NCI-H748 (cell line): ENCODE measurements around the gene NOG.

Experiments used
- DNase-seq: peaks from one replicate; lab custom pipeline; 2025; ENCODE audit not compliant: unreplicated experiment; lab: John Stamatoyannopoulos, UW

Gene NOG

DNA sequence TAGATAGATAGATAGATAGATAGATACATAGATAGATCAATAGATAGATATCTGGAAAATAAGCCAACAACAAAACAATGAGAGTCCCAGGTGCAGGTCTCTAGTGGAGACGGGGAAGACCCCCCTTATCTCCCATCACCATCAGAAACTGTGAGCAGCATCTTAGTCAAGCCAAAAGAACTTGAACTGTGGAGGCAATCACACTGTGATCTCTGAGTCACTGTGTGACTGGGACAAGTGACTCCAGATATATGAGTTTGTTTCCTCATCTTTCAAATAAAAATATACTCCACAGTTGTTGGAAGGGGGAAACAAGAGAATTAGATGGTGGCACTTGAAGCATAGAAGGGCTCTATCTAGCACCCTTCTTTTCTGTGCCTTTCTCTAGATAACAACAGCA is 42.1 kb downstream of the NOG start:
- no peak for DNase-seq

GRCh38 chr17:56636265-56636664 is 42.8 kb downstream of the NOG start:
- DNase-seq = no peak

DNA sequence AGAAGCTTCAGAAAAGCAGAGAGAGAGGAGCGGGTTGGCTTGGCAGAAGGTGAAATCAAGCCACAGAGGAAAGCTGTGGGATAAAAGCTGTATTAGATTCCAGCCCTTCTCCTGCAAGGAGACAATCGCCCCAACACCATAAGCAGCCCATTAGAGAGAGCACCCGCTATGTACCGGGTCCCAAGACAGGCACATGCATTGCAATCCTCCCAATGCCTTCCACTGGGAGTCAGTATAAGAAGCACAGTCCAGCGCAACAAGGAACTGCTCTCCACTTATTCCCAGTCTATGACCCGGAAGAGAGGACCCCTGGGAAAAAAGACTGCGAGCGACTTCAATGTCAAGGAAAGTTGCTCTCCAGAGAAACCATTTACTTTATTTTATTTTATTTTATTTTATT is 43.8 kb downstream of the NOG start:
- no peak for DNase-seq

GRCh38 chr17:56638591-56639051 is 45.1 kb downstream of the NOG start:
- DNase-seq = no peak

- DNase-seq = no peak
These were observed 46.0 kb downstream of the NOG start for GRCh38 chr17:56639517-56639916.

DNA sequence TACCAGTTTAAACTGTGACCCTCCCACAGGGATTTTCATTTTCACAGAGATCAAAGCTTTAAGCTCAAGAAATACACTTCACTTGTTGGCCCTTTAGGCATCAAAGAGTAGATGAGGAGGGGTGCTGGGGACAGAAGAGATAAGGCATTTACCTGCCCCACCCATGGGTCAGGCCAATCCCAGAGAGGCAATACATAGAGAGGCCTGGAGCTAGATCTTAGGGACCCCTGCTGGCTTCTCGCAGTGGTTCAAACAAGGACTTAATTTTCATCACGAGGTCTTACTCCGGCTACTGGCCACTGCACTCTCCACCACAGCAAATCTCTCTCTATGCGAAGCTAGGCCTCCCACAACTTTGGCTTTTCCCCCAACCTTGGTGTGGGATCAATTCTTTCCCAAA is 46.6 kb downstream of the NOG start:
- DNase-seq = no peak

DNA sequence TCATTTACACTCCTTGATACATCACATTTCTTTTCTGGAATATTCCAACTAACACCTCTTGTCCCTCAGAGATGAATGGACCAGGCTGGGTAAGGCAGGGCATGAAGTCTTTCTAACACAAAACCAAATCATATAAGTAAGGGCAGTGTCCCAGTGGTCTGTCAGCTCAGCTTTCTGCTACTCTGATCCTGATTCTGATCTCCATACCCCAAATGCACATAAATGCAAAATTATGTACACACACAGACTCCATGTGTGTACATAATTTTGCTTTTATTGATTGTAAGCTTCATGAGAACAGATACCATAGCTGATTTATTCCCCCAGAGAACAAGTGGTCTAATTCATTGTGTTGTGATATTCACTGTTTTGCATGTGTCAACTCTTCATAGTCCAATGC is 47.9 kb downstream of the NOG start:
- DNase-seq = no peak

GRCh38 chr17:56641894-56642293 is 48.4 kb downstream of the NOG start:
- no peak for DNase-seq

GRCh38 chr17:56642424-56642823 is 48.9 kb downstream of the NOG start:
- DNase-seq = no peak
